ENCODE results near the gene DNAH1.

The DNAH1 gene

DNA sequence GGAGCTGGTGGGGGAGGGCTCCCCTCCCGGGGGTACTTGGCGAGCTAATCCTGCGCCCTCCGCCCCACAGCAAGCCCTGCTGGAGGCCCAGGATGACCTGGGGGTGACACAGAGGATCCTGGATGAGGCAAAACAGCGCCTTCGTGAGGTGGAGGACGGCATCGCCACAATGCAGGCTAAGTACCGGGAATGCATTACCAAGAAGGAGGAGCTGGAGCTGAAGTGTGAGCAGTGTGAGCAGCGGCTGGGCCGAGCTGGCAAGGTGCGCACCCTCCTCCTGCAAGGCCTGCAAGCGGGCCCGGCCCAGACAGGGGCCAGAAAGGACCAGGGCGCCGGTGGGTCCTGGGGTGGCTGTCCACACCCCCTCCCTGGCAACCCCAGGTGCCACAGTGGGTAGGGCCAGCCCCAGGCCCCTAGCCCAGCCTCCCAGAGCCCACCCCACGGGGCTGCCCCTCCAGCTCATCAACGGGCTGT is 72.3 kb downstream of the DNAH1 start:
- DNase-seq (ENCODE audit: low spot score): no peak

DNA sequence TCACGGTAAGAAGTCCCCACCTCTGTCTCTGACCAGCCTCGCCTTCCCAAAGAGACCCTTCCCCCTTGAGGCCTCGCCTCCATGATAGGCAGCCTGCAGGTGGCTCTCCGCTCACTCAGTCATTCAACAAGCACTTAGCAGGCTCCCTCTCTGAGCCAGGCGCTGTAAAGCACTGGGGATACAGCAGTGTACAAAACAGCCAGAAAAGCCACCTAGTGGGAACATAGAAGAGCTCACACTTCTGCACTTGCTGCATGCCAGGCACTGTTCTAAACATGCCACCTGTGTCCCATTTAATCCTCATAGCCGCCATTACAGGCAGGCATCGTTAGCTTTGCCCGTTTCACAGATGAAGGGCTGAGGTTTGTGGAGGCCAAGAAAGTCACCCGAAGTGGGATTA is 72.8 kb downstream of the DNAH1 start:
- DNase-seq (ENCODE audit: low spot score): no peak

DNA sequence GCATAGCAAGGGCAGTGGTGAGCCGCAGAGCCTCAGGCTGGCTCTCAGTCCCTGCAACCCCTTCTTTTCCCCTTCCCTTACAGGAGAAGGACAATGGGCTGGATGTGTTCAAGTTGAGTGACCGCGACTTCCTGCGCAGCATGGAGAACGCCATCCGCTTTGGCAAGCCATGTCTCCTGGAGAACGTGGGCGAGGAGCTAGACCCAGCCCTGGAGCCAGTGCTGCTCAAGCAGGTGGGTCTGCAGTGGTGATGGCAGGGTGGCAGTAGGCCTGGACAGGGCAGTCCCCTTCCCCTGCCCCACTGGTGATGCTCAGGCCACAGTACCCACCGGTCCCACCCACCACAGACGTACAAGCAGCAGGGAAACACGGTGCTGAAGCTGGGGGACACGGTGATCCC is 75.0 kb downstream of the DNAH1 start:
- no peak for DNase-seq (ENCODE audit: low spot score)

DNA sequence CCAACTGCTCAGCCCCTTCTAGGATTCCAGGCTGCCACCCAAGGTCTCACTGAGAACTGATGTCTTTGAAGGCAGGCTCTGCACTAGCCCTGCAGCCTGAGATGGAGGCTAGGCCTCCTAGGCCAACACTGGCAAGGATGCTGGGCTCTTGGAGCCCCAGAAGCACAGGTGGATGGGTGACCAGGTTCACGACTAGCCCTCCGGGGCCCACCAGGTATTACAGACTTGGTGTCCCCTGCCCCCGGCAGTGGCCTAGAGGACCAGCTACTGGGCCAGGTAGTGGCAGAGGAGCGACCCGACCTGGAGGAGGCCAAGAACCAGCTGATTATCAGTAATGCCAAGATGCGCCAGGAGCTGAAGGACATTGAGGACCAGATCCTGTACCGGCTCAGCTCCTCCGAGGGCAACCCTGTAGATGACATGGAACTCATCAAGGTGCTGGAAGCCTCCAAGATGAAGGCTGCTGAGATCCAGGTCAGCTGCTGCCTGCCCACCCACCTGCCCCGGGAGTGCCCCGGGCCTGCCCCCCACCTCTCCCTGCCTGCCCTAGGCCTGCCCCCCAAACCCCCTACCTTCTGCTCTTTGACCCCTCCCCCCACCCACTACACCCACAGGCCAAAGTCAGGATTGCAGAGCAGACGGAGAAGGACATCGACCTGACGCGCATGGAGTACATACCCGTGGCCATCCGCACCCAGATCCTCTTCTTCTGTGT is 76.3 kb downstream of the DNAH1 start:
- DNase-seq (ENCODE audit: low spot score): no peak

DNA sequence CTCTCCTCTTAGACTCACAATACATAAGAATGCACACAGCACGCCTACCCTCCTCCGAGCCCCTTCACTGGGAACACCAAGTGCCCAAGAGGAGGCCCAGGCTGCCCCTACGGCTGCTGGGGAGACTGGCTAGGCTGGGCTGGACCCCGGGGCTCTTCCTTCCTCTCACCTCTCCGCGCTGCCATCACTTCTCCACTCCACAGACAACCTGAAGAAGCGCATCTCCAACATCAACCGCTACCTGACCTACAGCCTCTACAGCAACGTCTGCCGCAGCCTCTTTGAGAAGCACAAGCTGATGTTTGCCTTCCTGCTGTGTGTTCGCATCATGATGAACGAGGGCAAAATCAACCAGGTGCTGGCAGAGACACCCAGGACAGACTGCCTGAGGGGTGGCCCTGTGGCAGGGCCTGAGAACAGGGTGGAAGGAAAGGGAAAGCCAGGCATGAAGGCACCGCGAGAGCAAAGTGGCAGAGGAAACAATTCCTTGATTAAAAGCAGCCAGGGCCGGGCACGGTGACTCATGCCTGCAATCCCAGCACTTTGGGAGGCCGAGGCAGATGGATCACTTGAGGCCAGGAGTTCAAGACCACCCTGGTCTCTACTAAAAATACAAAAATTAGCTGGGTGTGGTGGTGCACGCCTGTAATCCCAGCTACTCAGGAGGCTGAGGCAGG is 77.2 kb downstream of the DNAH1 start:
- DNase-seq (ENCODE audit: low spot score): no peak

DNA sequence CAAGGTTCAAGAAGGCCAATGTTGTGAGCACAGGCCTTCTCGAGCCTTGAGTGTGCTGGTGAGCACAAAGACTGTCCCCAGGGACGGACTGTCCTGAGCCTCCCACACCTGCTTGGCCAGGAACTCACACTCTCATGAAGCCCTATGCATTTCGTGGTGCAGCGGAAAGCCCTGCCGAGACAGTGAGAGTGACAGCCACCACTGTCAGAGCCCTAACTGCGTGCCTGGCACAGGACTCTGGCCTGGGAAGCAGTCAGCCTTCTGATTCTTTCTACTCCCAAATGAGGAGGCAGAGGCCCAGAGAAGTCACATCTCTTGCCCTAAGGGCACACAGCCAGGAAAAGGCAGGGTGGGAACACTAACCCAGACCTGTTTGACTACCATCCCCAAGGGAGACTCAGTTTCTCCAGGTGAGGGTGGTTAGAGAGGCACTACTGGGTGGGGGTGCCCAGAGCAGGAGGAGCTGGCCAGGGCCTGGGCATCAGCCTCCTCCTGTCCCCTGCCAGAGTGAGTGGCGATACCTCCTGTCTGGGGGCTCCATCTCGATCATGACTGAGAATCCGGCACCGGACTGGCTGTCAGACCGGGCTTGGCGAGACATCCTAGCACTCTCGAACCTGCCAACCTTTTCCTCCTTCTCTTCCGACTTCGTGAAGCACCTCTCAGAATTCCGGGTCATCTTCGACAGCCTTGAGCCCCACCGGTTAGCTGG is 78.0 kb downstream of the DNAH1 start:
- no peak for DNase-seq (ENCODE audit: low spot score)

DNA sequence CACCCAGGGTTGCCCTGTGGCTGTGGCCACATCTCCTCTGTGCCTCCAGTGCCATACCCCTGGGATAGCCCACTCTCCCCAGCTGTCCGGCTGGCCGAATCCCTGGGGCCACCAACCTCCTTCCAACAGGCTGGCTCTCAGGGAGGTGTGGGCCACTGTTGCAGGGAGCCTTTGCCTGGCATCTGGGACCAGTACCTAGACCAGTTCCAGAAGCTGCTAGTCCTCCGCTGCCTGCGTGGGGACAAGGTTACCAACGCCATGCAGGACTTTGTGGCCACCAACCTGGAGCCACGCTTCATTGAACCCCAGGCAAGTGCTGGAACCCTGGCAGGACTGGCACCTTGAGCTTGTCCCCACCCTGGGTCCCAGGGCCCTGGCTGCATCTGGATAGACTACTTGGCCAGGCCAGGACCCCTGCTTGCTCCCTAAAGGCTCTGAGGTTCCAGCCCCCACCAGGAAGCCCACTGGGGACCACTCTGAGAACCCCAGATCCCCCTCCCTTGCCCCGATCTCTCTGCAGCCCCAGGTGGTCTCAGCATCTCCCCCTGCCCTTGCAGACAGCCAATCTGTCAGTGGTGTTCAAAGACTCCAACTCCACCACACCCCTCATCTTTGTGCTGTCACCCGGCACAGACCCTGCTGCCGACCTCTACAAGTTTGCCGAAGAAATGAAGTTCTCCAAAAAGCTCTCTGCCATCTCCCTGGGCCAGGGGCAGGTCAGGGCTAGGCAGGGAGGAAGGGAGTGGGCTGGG is 78.8 kb downstream of the DNAH1 start:
- DNase-seq (ENCODE audit: low spot score): no peak

DNA sequence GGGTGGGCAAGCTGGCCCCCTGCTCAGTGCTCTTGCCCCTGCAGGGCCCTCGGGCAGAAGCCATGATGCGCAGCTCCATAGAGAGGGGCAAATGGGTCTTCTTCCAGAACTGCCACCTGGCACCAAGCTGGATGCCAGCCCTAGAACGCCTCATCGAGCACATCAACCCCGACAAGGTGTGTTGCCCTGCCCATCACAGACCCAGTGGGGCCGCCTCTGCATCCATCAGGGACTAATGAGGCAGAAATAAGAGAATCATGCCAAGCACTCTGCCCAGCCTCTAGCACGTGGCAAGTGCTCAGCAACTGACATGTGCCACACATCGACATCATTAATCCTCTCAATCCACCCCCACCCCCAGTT is 79.4 kb downstream of the DNAH1 start:
- no peak for DNase-seq (ENCODE audit: low spot score)

DNA sequence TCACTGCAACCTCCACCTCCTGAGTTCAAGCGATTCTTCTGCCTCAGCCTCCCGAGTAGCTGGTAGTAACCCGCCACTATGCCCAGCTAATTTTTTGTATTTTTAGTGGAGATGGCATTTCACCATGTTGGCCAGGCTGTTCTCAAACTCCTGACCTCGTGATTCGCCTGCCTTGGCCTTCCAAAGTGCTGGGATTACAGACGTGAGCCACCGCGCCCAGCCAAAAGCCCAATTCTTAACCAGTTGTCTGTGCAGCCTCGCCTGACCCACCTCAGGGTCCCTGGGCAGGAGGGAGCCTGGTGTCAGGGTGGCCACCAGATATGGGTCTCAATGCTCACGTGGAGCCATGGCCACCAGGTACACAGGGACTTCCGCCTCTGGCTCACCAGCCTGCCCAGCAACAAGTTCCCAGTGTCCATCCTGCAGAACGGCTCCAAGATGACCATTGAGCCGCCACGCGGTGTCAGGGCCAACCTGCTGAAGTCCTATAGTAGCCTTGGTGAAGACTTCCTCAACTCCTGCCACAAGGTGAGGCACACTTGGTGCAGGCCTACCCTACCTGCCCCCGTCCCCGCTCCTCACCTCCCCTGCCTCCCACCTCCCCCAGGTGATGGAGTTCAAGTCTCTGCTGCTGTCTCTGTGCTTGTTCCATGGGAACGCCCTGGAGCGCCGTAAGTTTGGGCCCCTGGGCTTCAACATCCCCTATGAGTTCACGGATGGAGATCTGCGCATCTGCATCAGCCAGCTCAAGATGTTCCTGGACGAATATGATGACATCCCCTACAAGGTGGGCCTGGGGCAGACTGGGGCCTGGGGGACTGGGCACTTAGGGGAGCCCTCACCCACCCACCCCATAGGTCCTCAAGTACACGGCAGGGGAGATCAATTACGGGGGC is 80.1 kb downstream of the DNAH1 start:
- DNase-seq (ENCODE audit: low spot score): no peak

DNA sequence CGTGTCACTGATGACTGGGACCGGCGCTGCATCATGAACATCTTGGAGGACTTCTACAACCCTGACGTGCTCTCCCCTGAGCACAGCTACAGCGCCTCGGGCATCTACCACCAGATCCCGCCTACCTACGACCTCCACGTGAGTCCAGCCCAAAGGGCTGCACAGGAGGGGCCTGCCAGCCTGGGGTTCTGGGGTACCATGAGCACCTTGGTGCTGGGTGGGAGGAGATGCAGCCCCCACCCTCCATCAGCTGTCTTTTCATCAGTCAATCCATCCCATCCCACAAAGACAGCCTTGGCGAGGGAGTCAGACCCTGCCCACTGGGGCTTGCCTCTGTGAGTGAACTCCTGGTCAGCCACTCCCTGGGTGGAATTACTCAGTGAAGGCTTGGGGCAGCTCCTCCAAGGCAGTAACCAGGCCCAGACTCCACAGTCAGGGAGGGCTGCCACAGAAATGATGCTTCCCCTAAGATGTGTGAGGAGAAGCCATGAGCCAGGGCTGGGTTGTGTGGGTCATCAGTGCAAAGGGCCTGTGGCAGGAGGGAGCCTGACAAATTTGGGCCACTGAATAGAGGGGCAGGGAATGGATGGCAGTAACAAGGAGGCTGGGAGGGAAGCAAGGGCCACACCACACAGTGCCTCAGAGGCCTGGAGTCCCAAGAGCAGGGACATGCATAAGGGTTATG is 80.9 kb downstream of the DNAH1 start:
- DNase-seq (ENCODE audit: low spot score): no peak

DNA sequence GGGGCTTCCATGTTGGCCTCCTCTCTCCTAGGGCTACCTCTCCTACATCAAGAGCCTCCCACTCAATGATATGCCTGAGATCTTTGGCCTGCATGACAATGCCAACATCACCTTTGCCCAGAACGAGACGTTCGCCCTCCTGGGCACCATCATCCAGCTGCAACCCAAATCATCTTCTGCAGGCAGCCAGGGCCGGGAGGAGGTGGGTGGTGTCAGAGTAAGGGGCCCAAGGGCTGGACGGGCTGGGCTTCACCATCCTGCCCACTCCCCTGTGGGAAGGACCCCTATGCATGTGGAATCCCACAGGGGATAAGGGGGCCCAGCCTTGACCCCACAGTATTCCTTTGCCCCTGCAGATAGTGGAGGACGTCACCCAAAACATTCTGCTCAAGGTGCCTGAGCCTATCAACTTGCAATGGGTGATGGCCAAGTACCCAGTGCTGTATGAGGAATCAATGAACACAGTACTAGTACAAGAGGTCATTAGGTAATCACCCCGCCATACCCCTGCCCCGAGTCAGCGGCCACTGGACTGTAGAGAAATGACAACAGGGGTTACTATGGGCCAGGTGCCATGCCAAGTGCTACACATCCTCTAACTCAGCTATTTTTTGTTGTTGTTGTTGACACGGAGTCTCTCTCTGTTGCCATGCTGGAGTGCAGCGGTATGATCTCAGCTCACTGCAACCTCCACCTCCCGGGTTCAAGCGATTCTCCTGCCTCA is 81.7 kb downstream of the DNAH1 start:
- no peak for DNase-seq (ENCODE audit: low spot score)

DNA sequence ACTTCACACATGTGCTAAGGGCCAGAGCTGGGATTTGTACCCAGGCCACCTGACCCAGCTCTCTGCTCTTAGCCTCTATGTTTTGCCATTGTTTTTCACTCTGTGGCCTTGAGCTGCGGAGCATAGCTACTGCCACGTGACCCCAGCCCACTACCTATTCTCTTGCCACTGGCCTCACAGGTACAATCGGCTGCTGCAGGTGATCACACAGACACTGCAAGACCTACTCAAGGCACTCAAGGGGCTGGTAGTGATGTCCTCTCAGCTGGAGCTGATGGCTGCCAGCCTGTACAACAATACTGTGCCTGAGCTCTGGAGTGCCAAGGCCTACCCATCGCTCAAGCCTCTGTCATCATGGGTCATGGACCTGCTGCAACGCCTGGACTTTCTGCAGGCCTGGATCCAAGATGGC is 82.6 kb downstream of the DNAH1 start:
- DNase-seq (ENCODE audit: low spot score): no peak

DNA sequence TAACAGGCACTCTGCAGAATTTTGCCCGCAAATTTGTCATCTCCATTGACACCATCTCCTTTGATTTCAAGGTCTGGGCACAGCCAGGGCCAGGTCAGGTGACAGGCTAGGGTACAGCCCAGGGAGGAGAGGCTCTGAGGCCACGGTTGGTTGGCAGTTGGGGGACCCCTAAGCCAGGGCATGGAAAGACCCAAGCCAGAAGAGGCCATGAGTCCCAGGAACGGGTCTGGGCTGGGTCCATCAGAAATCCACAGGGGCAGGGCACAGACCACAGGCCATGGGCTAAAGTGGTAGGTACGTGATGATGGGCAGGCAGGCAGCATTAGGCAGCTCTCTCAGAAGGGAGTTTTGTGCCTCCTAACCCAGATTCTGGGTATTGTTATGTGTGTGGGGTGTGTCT is 83.0 kb downstream of the DNAH1 start:
- DNase-seq (ENCODE audit: low spot score): no peak

DNA sequence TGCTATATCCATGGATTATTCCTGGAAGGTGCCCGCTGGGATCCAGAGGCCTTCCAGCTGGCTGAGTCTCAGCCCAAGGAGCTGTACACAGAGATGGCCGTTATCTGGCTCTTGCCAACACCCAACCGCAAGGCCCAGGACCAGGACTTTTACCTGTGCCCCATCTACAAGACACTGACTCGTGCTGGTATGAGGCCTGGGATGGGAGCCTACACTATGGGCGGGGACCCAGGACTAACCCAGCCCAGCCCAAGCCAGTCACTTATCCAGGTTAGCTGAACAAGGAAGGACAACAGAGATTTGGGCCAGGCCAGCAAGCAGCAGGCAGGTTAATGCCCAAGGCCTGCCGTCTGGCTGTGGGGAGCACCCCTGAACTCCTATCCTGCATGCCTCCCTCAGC is 83.5 kb downstream of the DNAH1 start:
- no peak for DNase-seq (ENCODE audit: low spot score)

DNA sequence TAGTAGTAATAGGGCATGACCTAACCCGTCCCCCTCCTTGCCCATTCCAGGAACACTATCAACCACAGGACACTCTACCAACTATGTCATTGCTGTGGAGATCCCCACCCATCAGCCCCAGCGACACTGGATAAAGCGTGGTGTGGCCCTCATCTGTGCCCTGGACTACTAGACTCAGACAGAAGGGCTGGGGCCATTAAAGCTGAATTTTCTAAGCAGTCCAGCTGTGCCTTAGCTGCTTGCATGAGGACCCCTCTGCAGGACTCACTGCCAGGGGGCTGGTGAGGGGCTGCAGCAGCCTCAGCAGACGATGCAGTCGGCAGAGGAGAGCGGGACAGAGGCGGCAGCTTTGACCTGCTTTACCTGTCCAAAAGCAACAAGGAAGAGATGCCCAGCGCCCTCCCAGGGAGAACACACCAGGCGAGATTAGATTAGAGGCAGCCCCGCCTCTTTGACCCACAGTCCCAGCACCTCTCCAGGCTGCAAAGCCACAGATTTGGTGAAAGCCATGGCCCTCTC is 84.2 kb downstream of the DNAH1 start:
- DNase-seq (ENCODE audit: low spot score): no peak

DNA sequence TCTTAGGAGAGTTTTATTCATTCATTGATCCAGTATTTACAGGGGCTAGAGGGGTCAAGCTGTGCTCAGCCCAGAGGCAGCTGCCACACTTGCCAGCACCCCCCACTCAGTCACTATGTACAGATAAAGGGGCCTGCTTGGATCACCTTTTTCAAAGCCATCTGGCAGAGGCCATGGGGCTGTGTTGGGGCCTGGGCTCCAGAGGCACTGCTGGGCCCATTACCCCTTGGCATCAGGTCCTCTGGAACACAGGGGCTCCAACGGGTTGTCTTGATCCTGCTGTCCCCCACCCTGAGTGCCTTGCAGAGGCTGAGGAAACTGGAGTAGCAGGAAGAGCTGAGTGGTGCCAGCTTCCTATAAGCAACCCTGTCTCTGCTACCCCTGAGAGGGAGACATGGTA is 84.9 kb downstream of the DNAH1 start:
- DNase-seq (ENCODE audit: low spot score): no peak

DNA sequence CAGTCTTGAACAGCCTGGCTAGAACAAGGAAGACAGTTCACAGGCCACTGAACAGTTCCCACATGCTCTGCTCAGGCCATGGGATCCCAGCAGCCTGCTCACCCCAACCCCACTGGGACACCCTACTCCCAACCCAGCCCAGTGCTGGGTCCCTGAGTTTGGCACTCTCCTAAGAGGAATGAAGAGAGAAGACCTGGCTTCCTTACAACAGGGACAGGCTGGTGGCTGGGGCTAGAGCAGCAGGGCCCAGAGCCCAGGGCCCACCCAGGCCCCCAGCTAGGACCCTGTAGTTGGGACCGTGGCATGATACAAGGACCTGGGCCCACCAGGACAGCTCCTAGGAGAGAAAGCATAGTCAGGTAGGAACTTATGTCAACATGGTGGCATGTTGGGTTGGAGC is 85.4 kb downstream of the DNAH1 start:
- no peak for DNase-seq (ENCODE audit: low spot score)

DNA sequence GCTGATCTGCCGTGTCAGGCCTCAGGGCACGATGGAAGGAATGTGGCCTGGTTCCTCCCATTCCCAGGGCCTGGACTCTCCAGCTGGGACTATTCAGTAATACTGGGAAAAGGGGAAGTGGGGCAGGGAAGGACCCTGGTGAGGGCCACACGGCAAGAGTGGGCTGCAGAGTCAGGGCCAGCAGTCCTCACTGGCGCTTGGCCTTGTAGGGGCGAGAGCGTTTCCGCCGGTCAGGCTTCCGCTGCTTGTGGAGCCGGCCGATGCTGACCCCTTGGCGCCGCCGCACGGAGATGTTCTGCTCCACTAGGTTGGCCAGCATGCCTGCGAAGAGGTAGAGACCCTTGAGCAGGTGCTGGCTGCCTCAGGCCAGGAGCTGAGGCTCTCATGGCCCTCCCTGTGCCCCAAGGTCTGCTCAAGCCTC is 86.0 kb downstream of the DNAH1 start:
- DNase-seq (ENCODE audit: low spot score): no peak

DNA sequence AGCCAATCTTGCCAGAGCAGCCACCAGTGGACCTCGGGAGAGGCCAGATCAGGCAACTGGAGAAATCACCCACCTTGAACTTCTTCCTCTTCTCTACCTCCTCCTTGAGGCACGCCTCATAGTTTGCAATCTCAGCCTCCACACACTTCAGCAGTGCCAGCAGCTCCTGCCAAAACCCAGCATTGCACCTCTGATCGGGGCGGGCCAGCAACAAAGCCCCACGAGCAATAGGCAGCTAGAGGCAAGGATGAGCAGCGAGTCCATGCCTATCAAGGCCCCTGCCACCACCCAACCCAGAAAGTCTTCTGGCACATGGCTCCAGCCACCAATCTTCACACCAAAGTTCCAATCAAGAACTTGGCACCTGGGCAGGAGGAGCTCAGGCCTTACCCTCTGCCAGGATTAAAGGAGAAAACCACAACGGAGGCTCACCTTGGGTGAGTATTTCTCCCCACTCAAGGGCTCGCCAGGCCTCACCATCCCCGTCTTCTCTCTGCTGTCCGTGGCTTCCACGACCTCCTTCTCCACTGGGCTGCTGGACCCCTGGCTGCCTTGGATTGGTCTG is 86.7 kb downstream of the DNAH1 start:
- DNase-seq (ENCODE audit: low spot score): no peak
